ENCODE measurements around the gene RHBDD1.

Gene RHBDD1

DNA sequence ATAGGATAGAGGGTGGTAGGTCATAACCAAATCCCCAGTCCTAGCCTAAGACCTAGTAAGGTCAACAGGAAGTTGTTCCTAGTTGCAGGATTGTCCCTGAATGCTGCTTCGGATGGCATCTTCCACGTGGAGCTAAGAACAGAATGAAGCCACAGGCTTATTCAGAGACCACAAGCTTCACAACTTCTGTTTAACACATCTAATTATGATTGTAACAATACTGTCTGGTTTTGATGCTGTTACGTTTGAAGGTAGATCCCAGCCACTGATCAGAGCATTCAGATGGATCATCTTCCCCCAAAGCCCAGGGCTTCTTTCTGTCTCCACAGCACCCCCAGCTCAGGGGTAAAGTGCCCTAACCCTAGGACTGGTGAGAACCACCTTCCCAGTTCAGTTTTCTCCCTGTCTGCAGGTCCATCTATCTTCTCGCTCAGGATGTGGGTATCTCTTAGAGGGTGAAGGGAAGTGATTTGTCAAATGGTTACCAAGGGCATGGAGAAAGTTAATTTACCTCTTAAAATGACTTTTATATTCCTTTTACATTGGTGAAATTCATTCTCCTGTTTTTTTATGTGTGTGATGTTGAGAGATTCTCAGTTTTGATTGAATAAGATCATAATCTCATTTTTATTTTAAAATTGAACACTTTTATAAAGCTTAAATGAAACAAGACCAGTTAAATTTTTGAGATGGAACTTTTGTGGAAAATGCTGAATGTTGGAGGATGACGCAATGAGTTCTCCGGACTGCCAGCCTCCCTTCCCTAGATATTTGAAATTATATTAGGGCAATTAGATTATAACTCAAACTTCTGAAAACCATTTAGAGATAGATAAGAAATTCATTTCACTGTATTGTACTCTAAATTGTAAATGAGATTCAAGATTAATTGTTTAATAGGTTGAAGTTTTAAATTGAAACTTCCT, 66.5 kb downstream of the RHBDD1 start:
- H3K4me3 ChIP-seq (ENCODE audit: low read length), result no peak overlapping the region
- no peak for TF ChIP-seq CTCF (conservative IDR thresholded peaks at IDR 0.05; ENCODE audit: low read length)
- DNase-seq (ENCODE audit: low read depth), result no peak

DNA sequence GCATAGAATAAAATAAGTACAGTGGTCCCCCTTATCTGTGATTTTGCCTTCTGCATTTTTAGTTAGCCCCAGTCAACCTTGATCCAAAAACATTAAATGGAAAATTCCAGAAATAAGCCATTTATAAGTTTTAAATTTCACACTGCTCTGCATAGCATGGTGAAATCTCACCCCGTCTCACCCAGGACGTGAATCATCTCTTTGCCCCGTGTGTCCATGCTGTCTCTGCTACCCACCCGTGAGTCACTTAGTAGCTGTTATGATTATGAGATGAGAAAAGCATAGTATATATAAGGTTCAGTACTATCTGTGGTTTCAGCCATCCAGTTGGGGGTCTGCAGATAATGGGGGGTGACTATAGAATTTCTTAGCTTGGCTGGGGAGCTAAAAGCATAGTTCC, 67.3 kb downstream of the RHBDD1 start:
- no peak for TF ChIP-seq CTCF (conservative IDR thresholded peaks at IDR 0.05; ENCODE audit: low read length)
- no peak overlapping the region for H3K4me3 ChIP-seq (ENCODE audit: low read length)
- peak; percentile 83 for DNase-seq (ENCODE audit: low read depth)

DNA sequence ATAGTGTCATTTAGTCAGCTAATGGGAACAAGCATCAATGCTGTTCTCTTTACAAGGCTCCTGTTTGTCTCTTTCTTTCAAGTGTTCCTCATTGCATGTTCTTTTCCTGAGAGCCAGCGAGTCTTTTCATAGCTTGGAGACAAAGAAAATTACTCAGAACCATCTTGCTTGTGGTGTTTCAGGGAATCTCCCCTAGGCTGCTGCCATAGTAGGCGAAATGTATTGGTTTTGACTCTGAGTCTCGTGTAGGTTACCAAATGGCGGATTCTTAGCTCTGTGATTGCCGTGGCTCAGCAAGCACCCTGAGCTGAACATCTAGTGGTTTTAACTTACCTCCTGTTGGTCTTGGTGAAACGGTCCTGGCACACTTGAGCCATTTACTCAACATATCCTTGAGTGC, 68.7 kb downstream of the RHBDD1 start:
- H3K4me3 ChIP-seq (ENCODE audit: low read length), result no peak overlapping the region
- no peak for TF ChIP-seq CTCF (conservative IDR thresholded peaks at IDR 0.05; ENCODE audit: low read length)
- no peak for DNase-seq (ENCODE audit: low read depth)

DNA sequence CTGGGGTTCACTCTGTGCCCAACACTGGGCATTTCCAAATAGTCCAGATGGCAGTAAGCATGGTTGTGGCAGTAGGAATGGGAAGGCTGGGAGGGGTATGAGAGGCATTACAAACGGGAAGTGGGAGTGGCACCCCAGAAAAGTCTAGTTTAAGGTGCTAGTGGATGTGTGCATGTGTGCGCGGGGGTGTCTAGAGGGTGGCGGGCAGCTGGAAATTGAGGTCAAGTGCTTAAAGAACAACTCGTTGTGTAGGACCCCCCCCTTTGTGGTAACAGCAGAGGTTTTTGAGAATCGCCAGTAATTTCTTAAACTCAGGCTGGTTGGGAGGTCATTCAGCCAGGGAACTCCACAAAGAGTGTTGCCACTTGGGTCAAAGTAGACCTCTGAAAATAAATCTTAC, 69.9 kb downstream of the RHBDD1 start:
- no peak for TF ChIP-seq CTCF (conservative IDR thresholded peaks at IDR 0.05; ENCODE audit: low read length)
- H3K4me3 ChIP-seq (ENCODE audit: low read length), result no peak overlapping the region
- no peak for DNase-seq (ENCODE audit: low read depth)

- no peak for DNase-seq (ENCODE audit: low read depth)
- TF ChIP-seq CTCF (conservative IDR thresholded peaks at IDR 0.05; ENCODE audit: low read length), result no peak
- no peak overlapping the region for H3K4me3 ChIP-seq (ENCODE audit: low read length)
Observed at GRCh38 chr2:226906163-226906693, 70.4 kb downstream of the RHBDD1 start.

DNA sequence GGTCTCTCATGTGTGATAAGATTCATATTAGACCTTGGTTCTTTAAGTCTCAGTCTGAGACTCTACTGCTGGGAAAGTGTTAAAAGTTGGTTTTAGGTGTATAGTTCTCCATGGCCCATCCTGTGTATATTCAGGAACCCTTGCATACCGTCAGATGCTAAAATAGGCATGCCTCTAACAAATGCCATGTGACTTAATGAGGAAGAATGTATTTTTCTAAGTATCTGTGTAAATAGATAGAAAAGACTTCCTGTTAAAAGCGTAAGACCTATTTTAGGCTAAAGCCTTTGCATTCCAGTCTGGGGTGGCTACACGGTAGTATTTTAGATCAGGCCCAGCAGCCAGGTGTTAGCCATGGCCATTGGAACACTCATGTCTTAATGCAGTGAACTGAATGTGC, 73.3 kb downstream of the RHBDD1 start:
- TF ChIP-seq CTCF (conservative IDR thresholded peaks at IDR 0.05; ENCODE audit: low read length), result no peak
- DNase-seq (ENCODE audit: low read depth), result no peak

GRCh38 chr2:226909836-226910235, 74.0 kb downstream of the RHBDD1 start:
- TF ChIP-seq CTCF (conservative IDR thresholded peaks at IDR 0.05; ENCODE audit: low read length), result no peak
- DNase-seq (ENCODE audit: low read depth), result no peak
- no peak overlapping the region for H3K4me3 ChIP-seq (ENCODE audit: low read length)

More for the DNA sequence above, 73.3 kb downstream of the RHBDD1 start:
- no peak overlapping the region for H3K4me3 ChIP-seq (ENCODE audit: low read length)

Measured in AG10803 (cell line).